Measurements from ENCODE around the gene ACVR1C. TPM values are rescaled to one million over a fixed set of nuclear protein-coding genes. Genes with fewer than 3 reads are reported as not detected.

ACVR1C gene
- total RNA-seq, 2 donors from 2014 or later = 0.67 to 1.1 TPM

DNA sequence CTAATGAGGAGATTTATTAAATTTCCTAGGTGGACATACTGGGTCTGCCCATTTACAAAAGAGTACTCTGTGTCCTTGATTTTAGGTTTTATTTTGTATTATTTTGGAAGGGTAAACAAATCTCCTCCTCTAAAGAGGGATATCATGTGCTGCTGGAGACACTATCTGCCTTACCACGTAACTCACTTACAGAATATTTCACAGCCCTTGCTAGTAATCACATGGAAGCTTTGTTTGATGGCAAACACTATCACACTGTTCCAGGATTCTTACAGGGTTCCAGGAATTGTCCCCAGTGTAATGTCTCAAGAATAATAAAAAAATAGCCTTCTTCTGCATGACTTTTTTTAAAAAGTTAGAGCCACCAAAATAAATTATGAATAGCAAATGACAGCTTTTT, 29.2 kb upstream of the ACVR1C start:
- DNase-seq (ENCODE audit: low spot score) = no peak
- no peaks in the 10 kb centered on the region for H3K27me3 ChIP-seq
- TF ChIP-seq, protein P1, sequence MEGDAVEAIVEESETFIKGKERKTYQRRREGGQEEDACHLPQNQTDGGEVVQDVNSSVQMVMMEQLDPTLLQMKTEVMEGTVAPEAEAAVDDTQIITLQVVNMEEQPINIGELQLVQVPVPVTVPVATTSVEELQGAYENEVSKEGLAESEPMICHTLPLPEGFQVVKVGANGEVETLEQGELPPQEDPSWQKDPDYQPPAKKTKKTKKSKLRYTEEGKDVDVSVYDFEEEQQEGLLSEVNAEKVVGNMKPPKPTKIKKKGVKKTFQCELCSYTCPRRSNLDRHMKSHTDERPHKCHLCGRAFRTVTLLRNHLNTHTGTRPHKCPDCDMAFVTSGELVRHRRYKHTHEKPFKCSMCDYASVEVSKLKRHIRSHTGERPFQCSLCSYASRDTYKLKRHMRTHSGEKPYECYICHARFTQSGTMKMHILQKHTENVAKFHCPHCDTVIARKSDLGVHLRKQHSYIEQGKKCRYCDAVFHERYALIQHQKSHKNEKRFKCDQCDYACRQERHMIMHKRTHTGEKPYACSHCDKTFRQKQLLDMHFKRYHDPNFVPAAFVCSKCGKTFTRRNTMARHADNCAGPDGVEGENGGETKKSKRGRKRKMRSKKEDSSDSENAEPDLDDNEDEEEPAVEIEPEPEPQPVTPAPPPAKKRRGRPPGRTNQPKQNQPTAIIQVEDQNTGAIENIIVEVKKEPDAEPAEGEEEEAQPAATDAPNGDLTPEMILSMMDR (IDR thresholded peaks at IDR 0.05) = no peak
- no peaks in the 10 kb centered on the region for H3K36me3 ChIP-seq
- no peaks in the 10 kb centered on the region for H3K4me1 ChIP-seq
- no peak overlapping the region for H3K4me3 ChIP-seq
- H3K9me3 ChIP-seq = no peaks in the 10 kb centered on the region
- H3K27ac ChIP-seq = no peak overlapping the region

DNA sequence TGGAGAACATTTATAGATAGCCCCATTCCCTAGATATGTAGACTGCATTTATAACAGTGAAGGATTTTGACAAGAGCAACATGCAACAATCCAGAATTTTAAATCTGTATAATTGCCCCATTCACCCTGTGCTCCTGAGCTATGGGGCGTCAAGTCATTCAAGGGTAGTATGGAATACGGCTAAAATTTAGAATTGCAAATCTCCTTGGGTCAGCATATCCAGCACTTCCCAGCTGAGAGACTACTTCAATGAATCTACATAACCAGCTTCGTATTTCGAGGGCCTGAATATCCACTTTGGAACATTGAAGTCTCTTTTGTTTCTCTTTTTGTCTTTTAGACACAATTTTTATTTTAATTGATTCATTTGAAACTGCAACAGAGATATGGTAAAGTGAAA, 28.4 kb upstream of the ACVR1C start:
- TF ChIP-seq, protein P1 (IDR thresholded peaks at IDR 0.05) = no peak

DNA sequence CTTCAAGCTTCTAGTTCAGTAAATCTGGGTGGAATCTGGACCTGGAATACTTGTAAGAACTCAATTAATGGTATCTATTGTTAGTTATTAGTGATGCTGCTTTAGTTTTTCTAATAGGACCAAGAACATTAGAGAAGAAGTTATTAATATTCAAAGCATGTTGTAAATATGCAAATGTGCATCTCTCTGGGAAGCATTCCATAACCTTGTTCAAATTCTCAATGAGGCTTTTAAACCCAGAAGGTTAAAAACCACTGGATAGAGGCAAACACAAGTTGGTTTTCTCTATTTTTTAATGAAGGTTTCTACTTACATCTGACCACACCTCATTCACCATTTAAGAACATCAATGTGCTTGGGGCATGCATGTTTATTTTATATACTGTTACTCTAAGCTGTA, 16.1 kb upstream of the ACVR1C start:
- Histone ChIP-seq H3K27me3 (no peaks in the 10 kb centered on the region), H3K4me1 (no peaks in the 10 kb centered on the region), H3K4me3 (no peak overlapping the region), H3K36me3 (no peaks in the 10 kb centered on the region), H3K9me3 (no peaks in the 10 kb centered on the region), H3K27ac (no peak overlapping the region)
- TF ChIP-seq, protein P1 (IDR thresholded peaks at IDR 0.05) = no peak
- no peak for DNase-seq (ENCODE audit: low spot score)

More for the DNA sequence above, 28.4 kb upstream of the ACVR1C start:
- H3K27ac ChIP-seq = no peak overlapping the region
- no peaks in the 10 kb centered on the region for H3K4me1 ChIP-seq
- no peaks in the 10 kb centered on the region for H3K36me3 ChIP-seq
- DNase-seq (ENCODE audit: low spot score) = no peak
- no peak overlapping the region for H3K4me3 ChIP-seq
- H3K27me3 ChIP-seq = no peaks in the 10 kb centered on the region
- no peaks in the 10 kb centered on the region for H3K9me3 ChIP-seq

DNA sequence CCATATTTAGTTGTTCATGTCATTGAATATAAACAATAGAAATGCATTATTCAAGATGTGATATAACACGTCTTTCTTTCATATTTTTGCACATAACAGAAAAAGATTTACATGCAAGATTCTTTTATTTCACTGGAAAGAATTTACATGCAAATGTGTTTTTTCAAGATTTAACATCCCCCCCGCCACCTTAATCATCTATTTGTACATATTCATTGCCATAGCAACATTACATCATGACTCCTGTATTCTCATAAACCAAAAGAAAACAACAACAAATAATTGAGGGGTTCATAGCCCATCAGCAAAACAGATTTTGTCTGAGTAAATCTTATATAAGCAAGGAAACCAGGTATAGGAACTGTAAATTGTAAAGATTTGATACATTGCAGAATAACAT, 3.2 kb upstream of the ACVR1C start:
- H3K9me3 ChIP-seq = no peaks in the 10 kb centered on the region
- H3K4me1 ChIP-seq = peaks cover 0 to 13% of the 10 kb centered on the region in 2 donors
- TF ChIP-seq, protein P1 (IDR thresholded peaks at IDR 0.05) = no peak
- no peak overlapping the region for H3K27ac ChIP-seq
- no peak overlapping the region for H3K4me3 ChIP-seq
- H3K36me3 ChIP-seq = no peaks in the 10 kb centered on the region
- no peaks in the 10 kb centered on the region for H3K27me3 ChIP-seq
- no peak for DNase-seq (ENCODE audit: low spot score)

DNA sequence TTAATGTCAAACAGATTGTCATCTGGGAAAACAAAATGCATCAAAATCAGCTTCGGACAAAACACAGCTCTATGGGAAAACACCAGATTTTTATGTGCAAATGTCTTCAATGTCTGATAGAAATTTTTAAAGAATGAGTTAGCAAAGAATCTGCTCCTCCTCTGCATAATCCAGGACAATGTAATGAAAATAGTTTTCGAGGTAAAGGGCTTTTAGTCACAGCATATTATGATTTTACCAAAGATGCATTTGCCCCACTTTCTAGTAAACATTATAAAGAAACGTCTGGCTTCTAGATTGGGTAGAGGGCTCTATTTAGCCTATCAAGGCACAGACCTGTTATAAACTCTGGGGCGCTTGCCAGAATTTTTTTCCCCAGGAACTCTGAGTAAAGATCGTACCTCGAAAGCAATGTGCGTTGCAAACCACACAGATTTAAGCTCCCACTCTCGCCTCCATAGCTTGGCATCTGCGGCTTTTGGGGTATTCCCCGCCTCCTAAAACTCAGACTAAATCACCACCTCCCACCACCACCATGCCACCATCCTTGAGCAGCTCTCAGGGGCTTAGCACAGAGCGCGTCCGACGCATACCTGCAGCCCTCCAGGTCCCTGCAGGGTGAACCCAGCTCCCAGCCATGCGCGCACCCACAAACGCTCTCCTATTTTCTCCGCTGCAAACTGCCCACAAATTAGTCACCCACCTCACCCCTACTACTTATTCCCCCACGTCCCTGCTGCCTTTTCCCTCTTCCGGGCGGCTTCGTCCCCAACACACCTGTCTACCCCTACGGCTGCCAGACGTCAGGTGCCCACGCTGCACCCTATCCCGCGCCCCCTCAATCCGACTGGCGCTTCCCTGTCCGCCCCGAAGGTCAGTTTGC, 829 bp downstream of the ACVR1C start:
- Histone ChIP-seq H3K4me1 (peaks cover 0 to 13% of the 10 kb centered on the region in 2 donors), H3K4me3 (peak overlapping the region; percentile 39 to 59), H3K27me3 (no peaks in the 10 kb centered on the region), H3K36me3 (no peaks in the 10 kb centered on the region), H3K27ac (no peak overlapping the region), H3K9me3 (no peaks in the 10 kb centered on the region)
- TF ChIP-seq, protein P1 (IDR thresholded peaks at IDR 0.05) = no peak
- no peak for DNase-seq (ENCODE audit: low spot score)
